Mesenchymal stem cell (in vitro differentiated cells and primary cell): ENCODE measurements around the gene EFEMP2.

Experiments used
- DNase-seq: peaks from one replicate; pipeline ENCODE4 v3.0.0-alpha.2; 2013
- H2AFZ ChIP-seq: one replicate; pipeline ENCODE4 v1.6.1; 2013; ENCODE audit warnings: low read depth, mild to moderate bottlenecking, control low read depth, inconsistent platforms, low read length, moderate library complexity
- H2AK5ac ChIP-seq: 2 replicates; pipeline ENCODE4 v1.6.1; 2013; ENCODE audit warnings: low read length, moderate library complexity, mild to moderate bottlenecking, inconsistent platforms; ENCODE audit not compliant: severe bottlenecking
- H2BK120ac ChIP-seq: one replicate; pipeline ENCODE4 v1.6.1; 2013; ENCODE audit warnings: low read depth, mild to moderate bottlenecking, inconsistent platforms, low read length, moderate library complexity
- H2BK12ac ChIP-seq, 2 experiments: one replicate each; pipeline ENCODE4 v1.6.1; 2013; ENCODE audit warnings: inconsistent platforms in 2 of 2, low read length in 2 of 2, mild to moderate bottlenecking in 2 of 2, moderate library complexity in 2 of 2, control low read depth in 1 of 2
- H2BK15ac ChIP-seq: one replicate; pipeline ENCODE4 v1.6.1; 2013; ENCODE audit warnings: mild to moderate bottlenecking, low read depth, inconsistent platforms; ENCODE audit not compliant: poor library complexity, severe bottlenecking
- H2BK5ac ChIP-seq: 2 replicates; pipeline ENCODE4 v1.6.1; 2013; ENCODE audit warnings: low read depth, mild to moderate bottlenecking, low read length, control low read depth, inconsistent platforms; ENCODE audit not compliant: poor library complexity, severe bottlenecking
- H3K14ac ChIP-seq, 2 experiments: one replicate each; pipeline ENCODE4 v1.6.1; 2013; ENCODE audit warnings: inconsistent platforms in 2 of 2, low read length in 2 of 2, control low read depth in 1 of 2, mild to moderate bottlenecking in 1 of 2, moderate library complexity in 1 of 2
- H3K18ac ChIP-seq, 2 experiments: one replicate each; pipeline ENCODE4 v1.6.1; 2013; ENCODE audit warnings: inconsistent platforms in 2 of 2, low read length in 2 of 2, control low read depth in 1 of 2, low read depth in 1 of 2, mild to moderate bottlenecking in 1 of 2
- H3K23ac ChIP-seq, 2 experiments: one replicate each; pipeline ENCODE4 v1.6.1; 2013; ENCODE audit warnings: inconsistent platforms in 2 of 2, low read length in 2 of 2, mild to moderate bottlenecking in 2 of 2, moderate library complexity in 2 of 2, control low read depth in 1 of 2
- H3K27ac ChIP-seq: 2 replicates; pipeline ENCODE4 v1.5.1; 2013; ENCODE audit warnings: mild to moderate bottlenecking, moderate library complexity, low read length, control low read depth, inconsistent platforms; ENCODE audit not compliant: poor library complexity, severe bottlenecking
- H3K27me3 ChIP-seq, 2 experiments: 2 replicates each; pipeline versions ENCODE4 v1.6.1 to v1.7.0; 2013; ENCODE audit warnings: low read length in 2 of 2, mild to moderate bottlenecking in 2 of 2, moderate library complexity in 2 of 2, control low read depth in 1 of 2, inconsistent platforms in 1 of 2; ENCODE audit not compliant: control insufficient read depth in 1 of 2, insufficient read depth in 1 of 2
- H3K36me3 ChIP-seq, 2 experiments: 2 replicates each; pipeline versions ENCODE4 v1.6.1 to v1.7.0; 2013; ENCODE audit warnings: low read length in 2 of 2, control low read depth in 1 of 2, inconsistent platforms in 1 of 2, low read depth in 1 of 2, mild to moderate bottlenecking in 1 of 2; ENCODE audit not compliant: insufficient read depth in 2 of 2, control insufficient read depth in 1 of 2
- H3K4ac ChIP-seq, 2 experiments: one replicate each; pipeline ENCODE4 v1.6.1; 2013; ENCODE audit warnings: inconsistent platforms in 2 of 2, low read length in 2 of 2, mild to moderate bottlenecking in 2 of 2, moderate library complexity in 2 of 2, control low read depth in 1 of 2, low read depth in 1 of 2
- H3K4me1 ChIP-seq: 2 replicates; pipeline ENCODE4 v1.6.1; 2013; ENCODE audit warnings: low read depth, low read length, control low read depth; ENCODE audit not compliant: control insufficient read depth, insufficient read depth
- H3K4me2 ChIP-seq: 2 replicates; pipeline ENCODE4 v1.6.1; 2013; ENCODE audit warnings: low read length, mild to moderate bottlenecking, inconsistent platforms; ENCODE audit not compliant: poor library complexity, severe bottlenecking
- H3K4me3 ChIP-seq, 2 experiments: 2 replicates each; pipeline versions ENCODE4 v1.5.1 to v1.7.0; 2013; ENCODE audit warnings: low read length in 2 of 2, mild to moderate bottlenecking in 2 of 2, control low read depth in 1 of 2, low read depth in 1 of 2; ENCODE audit not compliant: insufficient read depth in 1 of 2
- H3K79me1 ChIP-seq: replicated peaks from 2 replicates; pipeline ENCODE4 v1.6.1; 2013; ENCODE audit warnings: mild to moderate bottlenecking, control low read depth, low read length, inconsistent platforms; ENCODE audit not compliant: poor library complexity, severe bottlenecking
- H3K9ac ChIP-seq: 2 replicates; pipeline ENCODE4 v1.7.0; 2013; ENCODE audit warnings: mild to moderate bottlenecking, low read length, moderate library complexity
- H3K9me3 ChIP-seq: 2 replicates; pipeline ENCODE4 v1.7.0; 2013; ENCODE audit warnings: mild to moderate bottlenecking, low read length; ENCODE audit not compliant: control insufficient read depth
- H4K8ac ChIP-seq: one replicate; pipeline ENCODE4 v1.6.1; 2013; ENCODE audit warnings: inconsistent platforms, mild to moderate bottlenecking, low read length, moderate library complexity
- H4K91ac ChIP-seq: one replicate; pipeline ENCODE4 v1.6.1; 2013; ENCODE audit warnings: mild to moderate bottlenecking, low read length, inconsistent platforms
- WGBS: methylation state at CpG from one replicate; pipeline ENCODE4 v1.1.7; 2013; ENCODE audit warnings: mixed read lengths; 5-methylcytosine and 5-hydroxymethylcytosine counted together

The EFEMP2 gene

DNA sequence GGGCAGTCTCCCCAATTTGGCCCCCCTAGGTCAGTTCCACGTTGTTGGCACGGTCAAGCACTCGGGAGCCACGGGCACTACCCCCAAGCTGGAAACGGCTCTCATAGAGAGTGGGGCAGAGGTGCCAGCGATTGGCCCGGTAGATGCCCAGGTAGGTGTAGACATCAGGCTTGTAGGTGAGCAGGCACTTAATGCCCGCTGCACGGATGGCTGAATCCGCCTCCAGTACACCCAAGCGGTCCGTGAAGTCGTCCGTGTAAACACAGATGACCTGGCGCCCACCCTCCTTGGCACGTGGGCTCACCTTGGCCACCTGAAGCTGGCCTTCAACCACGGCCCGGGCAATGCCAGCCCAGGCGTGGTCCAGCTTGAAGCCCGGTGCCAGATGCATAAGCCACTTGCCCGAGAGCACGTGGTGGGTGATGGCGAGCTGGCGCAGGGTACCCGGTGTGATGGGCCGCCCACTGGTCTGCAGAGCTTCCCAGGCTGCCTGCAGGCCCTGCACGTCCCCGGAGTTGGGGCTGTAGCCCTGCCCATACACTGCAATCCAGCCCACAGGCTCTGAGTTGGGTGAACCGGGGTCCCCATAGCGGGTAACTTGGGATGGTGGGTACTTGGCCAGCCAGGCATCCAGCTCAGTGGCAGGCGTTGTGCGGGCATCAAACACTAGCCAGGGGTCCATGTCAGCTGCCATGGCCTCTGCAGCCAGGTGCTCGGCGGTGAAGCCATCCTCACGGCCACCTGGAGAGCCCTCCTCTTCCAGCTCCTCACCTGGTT, 45.0 kb upstream of the EFEMP2 start:
- H3K23ac ChIP-seq, result peak overlapping the region in 1 of 2 experiments; percentile 16
- H3K36me3 ChIP-seq, result peaks cover 34 to 35% of the 10 kb centered on the region in 2 experiments
- H3K4me2 ChIP-seq, result peak overlapping the region; percentile 25
- no peak overlapping the region for H2BK120ac ChIP-seq
- peak overlapping the region; percentile 91 for H2BK5ac ChIP-seq
- no peak for DNase-seq
- peak overlapping the region; percentile 17 for H2BK15ac ChIP-seq
- H3K79me1 ChIP-seq, result peaks cover 17% of the 10 kb centered on the region
- H3K9me3 ChIP-seq, result no peaks in the 10 kb centered on the region
- peak overlapping the region; percentile 93 for H2AK5ac ChIP-seq
- no peaks in the 10 kb centered on the region for H3K27me3 ChIP-seq
- no peak overlapping the region for H2AFZ ChIP-seq
- peak overlapping the region; percentile 99 for H4K8ac ChIP-seq
- peak overlapping the region; percentile 94 to 98 for H3K18ac ChIP-seq
- peak overlapping the region; percentile 40 to 98 for H3K4me3 ChIP-seq
- peaks cover 60% of the 10 kb centered on the region for H3K4me1 ChIP-seq
- H2BK12ac ChIP-seq, result peak overlapping the region; percentile 70 to 95
- WGBS, result 92% methylated on average over 35 of the region's 35 CpGs
- peak overlapping the region; percentile 98 for H3K9ac ChIP-seq
- H3K27ac ChIP-seq, result peak overlapping the region; percentile 99
- H3K4ac ChIP-seq, result peak overlapping the region; percentile 7 to 98
- H3K14ac ChIP-seq, result peak overlapping the region in 1 of 2 experiments; percentile 86
- peak overlapping the region; percentile 99 for H4K91ac ChIP-seq

DNA sequence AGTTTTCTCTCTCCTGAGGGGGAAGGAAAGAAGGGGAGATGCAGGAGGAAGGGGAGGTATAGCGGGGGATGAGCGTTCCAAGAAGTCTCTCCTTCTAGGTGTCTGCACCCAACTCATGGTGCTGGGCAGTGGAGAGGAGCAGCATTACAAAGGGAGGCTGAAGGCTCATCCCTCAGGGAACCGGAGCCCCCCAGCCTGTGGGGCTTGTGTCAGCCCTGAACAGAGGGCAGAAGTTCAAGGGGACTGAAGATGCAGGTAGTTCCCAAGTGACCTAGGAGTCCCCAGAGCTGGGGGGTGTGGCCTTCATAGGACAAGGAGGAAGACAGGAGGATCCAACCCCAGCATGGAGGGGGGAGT, 44.5 kb upstream of the EFEMP2 start:
- Histone ChIP-seq H2AFZ (no peak overlapping the region), H3K36me3 (peaks cover 28 to 30% of the 10 kb centered on the region in 2 experiments), H3K4ac (peak overlapping the region; percentile 93 to 95), H2AK5ac (peak overlapping the region; percentile 93), H2BK120ac (peak overlapping the region; percentile 89), H4K91ac (peak overlapping the region; percentile 89), H3K4me2 (peak overlapping the region; percentile 25), H2BK12ac (peak overlapping the region; percentile 75 to 95), H2BK15ac (peak overlapping the region; percentile 98), H3K79me1 (peaks cover 16% of the 10 kb centered on the region), H3K27me3 (no peaks in the 10 kb centered on the region), H4K8ac (peak overlapping the region; percentile 90), H3K9ac (peak overlapping the region; percentile 98), H2BK5ac (peak overlapping the region; percentile 95), H3K23ac (peak overlapping the region in 1 of 2 experiments; percentile 16), H3K9me3 (no peaks in the 10 kb centered on the region), H3K18ac (peak overlapping the region; percentile 97 to 98), H3K14ac (peak overlapping the region in 1 of 2 experiments; percentile 86), H3K4me3 (peak overlapping the region in 1 of 2 experiments; percentile 98), H3K4me1 (peaks cover 63% of the 10 kb centered on the region), H3K27ac (peak overlapping the region; percentile 99)
- WGBS, result 86% methylated on average over 3 of the region's 3 CpGs
- DNase-seq, result no peak

- no peak for DNase-seq
- peak overlapping the region; percentile 1 for H3K4me2 ChIP-seq
- H2AK5ac ChIP-seq, result peak overlapping the region; percentile 93
- H3K4me3 ChIP-seq, result peak overlapping the region in 1 of 2 experiments; percentile 98
- peak overlapping the region; percentile 81 to 97 for H3K18ac ChIP-seq
- H2AFZ ChIP-seq, result no peak overlapping the region
- H3K36me3 ChIP-seq, result peaks cover 22 to 26% of the 10 kb centered on the region in 2 experiments
- no peaks in the 10 kb centered on the region for H3K9me3 ChIP-seq
- H2BK120ac ChIP-seq, result peak overlapping the region; percentile 89
- peaks cover 16% of the 10 kb centered on the region for H3K79me1 ChIP-seq
- peak overlapping the region; percentile 86 for H4K8ac ChIP-seq
- peak overlapping the region; percentile 98 for H2BK15ac ChIP-seq
- peaks cover 69% of the 10 kb centered on the region for H3K4me1 ChIP-seq
- peak overlapping the region; percentile 93 to 95 for H3K4ac ChIP-seq
- H2BK5ac ChIP-seq, result peak overlapping the region; percentile 95
- H3K27me3 ChIP-seq, result no peaks in the 10 kb centered on the region
- peak overlapping the region in 1 of 2 experiments; percentile 71 for H3K23ac ChIP-seq
- peak overlapping the region; percentile 91 for H4K91ac ChIP-seq
- peak overlapping the region; percentile 98 for H3K9ac ChIP-seq
- 64% methylated on average over 6 of the region's 7 CpGs for WGBS
- H2BK12ac ChIP-seq, result peak overlapping the region; percentile 75 to 95
- H3K14ac ChIP-seq, result no peak overlapping the region
- peak overlapping the region; percentile 99 for H3K27ac ChIP-seq
Measured at GRCh38 chr11:65916391-65916790, 43.8 kb upstream of the EFEMP2 start.

- H3K4me3 ChIP-seq, result peak overlapping the region; percentile 25 to 98
- peak overlapping the region; percentile 91 for H4K91ac ChIP-seq
- H3K14ac ChIP-seq, result no peak overlapping the region
- H3K4me2 ChIP-seq, result peak overlapping the region; percentile 55
- peaks cover 16% of the 10 kb centered on the region for H3K79me1 ChIP-seq
- H3K36me3 ChIP-seq, result peaks cover 17 to 24% of the 10 kb centered on the region in 2 experiments
- peak overlapping the region; percentile 89 for H2BK120ac ChIP-seq
- H2AFZ ChIP-seq, result no peak overlapping the region
- H3K27me3 ChIP-seq, result no peaks in the 10 kb centered on the region
- H2BK5ac ChIP-seq, result peak overlapping the region; percentile 95
- H3K27ac ChIP-seq, result peak overlapping the region; percentile 99
- H2BK15ac ChIP-seq, result no peak overlapping the region
- peak; percentile 99 for DNase-seq
- peak overlapping the region; percentile 93 to 95 for H3K4ac ChIP-seq
- peak overlapping the region; percentile 93 for H2AK5ac ChIP-seq
- WGBS, result 0% methylated on average over 12 of the region's 13 CpGs
- peak overlapping the region; percentile 98 for H3K9ac ChIP-seq
- peak overlapping the region; percentile 86 for H4K8ac ChIP-seq
- H3K18ac ChIP-seq, result peak overlapping the region; percentile 97 to 98
- peaks cover 68% of the 10 kb centered on the region for H3K4me1 ChIP-seq
- no peaks in the 10 kb centered on the region for H3K9me3 ChIP-seq
- H3K23ac ChIP-seq, result no peak overlapping the region
- H2BK12ac ChIP-seq, result peak overlapping the region; percentile 65 to 75
Measured at GRCh38 chr11:65915821-65916251, 43.2 kb upstream of the EFEMP2 start.
